ENCODE results near the gene LBX2.
A peak's percentile ranks its signal among the peaks of the same experiment; 100 is the strongest.

LBX2 gene

DNA sequence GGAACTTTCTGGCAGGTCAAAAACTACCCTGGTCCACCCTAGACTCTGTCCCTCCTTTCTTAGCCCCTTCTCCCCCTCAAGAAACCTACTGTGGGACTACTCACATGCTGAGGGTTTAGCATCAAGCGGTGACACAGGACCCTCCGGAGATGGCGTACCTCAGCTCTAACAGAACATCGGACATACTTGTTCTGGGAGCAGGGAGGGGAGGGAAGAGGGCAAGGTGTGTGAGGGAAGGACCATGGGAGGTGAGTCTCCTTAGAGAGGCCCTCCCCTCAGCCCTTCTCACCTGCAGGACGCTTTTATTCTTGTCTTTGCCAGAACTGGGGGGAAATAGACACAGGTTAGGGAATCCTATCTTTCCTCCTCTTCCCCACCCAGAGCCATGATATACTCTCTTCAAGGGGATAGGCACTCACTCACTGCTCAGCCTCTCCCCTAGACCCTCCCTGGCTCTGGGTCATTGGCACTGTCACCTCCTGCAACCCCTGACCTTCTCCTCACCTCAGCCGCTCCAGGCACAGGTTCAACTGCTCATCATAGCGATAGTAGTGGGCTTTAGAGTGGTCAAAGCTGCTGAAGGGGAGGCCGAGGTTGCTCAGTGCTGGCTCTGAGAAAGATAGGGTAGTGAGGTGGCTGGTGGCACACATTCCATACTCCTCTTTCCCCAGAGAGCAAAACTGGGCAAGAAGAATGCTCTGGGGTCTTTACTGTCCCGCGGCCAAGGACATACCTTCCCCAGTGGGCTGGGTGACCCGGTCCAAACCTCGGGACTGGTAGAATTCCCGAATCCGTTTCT lies 6.2 kb upstream of the LBX2 start:
- no peak for DNase-seq (ENCODE audit: low spot score)

DNA sequence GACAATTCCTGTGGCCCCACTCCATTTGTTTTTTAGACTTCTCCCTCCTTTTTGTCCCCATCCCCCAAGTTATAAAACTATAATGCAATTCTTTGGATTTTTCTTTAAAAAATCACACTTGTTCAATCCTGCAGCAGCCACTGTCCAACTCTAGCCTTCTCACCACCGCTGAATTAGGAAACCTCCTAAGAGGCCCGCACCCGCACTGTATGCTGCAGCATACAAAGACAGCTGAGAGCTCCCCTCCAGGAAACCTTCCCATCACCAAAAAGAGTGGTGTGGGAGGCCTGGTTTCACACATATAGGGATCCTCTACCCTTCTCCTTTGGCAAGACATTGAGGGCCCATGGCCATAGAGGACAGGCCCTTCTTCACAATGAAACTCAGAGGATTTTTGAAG lies 5.2 kb upstream of the LBX2 start:
- DNase-seq (ENCODE audit: low spot score), result no peak

DNA sequence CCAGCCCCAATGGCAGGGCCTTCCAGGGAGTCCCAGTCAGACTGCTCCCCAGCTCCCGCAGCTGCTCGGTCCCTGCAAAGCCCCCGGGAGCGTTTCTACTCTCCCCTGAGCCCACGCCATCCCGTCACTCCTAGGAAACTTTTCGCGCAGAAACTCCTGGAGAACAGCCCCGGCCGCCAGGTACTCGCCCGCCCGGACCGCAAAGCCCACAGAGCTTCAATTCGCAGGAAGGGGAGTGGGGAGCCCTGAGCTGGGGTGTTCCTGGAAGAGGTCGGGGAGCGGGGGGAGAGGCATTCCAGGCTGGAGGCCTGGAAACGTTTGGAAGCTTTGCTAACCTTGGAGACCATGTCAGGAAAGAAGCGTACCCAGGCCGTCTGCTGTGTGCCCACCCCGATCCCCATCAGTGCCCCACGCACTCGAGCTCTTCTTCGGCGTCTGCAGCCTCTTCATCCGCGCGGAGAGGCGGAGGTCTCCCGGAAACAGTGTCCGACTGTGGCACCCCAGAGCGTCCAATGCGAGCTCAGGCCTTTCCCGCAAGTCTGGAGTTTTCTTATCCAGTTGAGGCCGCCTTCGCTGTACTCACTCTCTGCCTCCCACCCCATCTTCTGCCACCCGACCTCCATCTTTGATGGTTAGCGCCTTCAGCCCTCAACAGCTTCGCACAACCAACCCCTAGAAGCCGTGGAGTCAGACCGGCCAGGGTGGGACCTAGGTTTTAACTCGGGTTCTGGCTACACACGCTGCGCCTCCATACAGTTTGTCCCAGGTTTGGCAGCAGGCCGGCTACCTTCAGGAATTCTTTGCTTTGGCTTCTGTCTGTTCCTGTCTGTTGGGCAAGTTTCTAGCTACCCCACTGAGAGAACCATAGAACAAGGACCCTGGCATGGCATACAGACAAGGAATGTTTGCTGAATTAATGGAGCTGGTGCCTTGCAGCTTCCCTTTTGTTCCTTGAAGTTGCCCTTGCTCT lies 4.4 kb upstream of the LBX2 start:
- no peak for DNase-seq (ENCODE audit: low spot score)

DNA sequence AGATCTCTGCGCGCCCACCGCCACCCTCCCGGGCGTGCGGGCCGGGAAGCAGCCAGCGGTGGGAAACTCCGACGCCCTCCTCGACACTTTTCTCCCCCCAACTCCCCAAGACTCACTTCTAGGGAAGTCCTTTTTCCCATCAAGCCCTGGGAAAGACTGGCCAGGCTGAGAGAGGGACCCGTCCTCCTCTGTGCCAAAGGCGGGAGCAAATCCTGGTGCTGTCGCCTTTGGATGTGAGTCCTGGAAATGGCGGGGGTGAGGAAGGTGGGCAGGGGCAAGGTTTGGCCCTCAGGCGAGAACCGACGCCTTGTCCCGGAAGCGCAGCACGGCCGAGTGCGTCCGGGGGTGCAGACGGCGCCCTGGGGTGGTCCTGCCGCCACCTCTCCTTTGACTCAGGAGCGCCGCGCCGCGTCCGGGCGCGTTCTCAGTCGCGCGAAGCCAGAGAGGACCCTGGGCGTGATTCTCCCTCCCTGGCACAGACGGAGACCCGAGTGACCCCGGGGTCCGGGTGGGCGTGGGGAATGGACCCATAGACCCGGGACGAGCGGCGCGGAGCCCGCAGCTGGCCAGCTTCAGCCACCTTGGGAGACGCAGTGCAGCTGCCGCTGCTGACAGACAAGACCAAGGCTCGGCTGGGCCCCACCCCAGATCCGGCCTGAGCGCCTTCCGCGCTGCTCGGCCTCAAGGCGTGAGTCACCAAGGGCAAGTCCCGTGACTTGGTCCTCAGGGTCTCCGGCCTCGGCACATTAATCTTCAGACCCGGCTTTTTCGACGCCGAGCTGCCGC lies 3.5 kb upstream of the LBX2 start:
- no peak for DNase-seq (ENCODE audit: low spot score)

DNA sequence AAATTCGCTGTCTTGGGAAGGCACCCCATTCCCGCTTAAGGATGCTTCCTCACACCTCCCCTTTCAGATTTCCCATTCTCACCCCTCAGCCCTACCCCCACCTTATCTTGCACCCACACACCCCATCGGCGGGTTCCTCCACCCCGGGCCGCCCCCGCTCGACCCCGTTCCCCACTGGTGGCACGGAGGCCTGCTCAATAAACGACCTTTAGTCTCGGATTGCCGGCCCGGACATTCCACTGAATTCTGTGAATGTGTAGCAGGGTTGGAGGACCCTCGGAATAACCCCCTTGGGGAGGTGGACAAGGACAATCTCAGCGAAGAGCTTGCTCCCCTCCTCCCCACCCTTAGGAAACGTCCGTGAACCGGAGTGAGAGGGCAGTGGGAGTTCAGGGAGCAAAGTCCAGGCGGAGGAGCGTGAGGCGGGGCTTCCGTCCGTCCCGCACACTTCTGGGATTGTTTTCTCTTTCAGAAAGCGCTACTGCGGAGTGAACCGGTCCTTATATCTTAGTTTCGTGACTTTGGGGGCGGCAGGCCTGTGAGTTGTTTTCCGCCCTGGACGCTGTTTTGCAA lies 2.8 kb upstream of the LBX2 start:
- no peak for DNase-seq (ENCODE audit: low spot score)

DNA sequence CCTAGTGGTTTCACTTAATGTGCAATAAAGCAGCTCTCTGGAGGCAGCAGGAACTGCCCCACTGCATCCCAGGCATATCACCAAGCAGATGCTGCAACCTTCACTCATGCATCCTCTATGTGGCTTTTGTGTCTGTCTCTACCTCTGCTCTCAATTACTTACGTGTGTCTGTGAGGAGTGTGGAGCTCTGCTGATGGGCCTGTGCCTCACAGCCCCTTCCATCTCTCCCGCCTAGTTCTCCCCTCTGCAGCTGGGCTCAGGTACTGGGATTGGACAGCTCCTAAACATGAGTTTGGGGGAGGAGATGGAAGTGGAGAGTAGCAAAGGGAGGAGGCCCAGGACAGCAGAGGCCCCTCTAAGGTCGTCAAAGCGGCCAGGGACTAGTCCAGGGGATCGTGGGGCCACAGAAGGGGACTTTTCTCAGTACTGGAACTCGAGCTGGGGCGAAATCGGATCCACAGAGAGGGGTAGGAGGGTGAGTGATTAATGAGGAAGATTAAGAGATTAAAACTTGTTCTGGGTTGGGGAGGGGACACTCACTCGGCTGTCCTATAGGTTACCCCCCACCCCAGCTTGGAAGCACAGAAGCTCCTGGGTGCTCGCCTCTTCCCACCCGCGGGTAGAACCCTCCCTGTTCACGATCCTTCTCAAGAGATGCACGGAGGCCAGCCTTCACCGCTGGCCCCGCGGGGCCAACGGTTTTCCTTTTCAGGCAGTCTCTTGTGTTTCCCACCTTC lies 2.1 kb upstream of the LBX2 start:
- DNase-seq (ENCODE audit: low spot score), result peak; percentile 82

DNA sequence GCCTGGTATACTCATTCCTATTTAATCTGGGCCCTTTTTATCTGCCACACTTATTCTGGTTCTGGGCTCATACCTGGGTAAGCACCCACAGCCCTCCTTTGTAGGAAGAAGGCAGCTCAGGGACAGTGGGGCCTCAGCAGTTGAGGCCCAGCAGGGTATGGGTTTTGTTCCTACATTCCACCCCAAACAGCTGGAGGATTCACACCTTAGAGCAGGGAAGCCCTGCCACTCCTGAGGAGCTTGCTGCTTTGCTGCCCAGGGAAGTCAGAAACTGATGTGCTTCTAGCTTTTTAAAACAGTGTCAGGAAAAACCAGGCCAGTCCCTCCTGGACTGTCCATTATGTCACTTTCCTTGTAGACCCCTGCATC lies 1.2 kb upstream of the LBX2 start:
- DNase-seq (ENCODE audit: low spot score), result no peak

DNA sequence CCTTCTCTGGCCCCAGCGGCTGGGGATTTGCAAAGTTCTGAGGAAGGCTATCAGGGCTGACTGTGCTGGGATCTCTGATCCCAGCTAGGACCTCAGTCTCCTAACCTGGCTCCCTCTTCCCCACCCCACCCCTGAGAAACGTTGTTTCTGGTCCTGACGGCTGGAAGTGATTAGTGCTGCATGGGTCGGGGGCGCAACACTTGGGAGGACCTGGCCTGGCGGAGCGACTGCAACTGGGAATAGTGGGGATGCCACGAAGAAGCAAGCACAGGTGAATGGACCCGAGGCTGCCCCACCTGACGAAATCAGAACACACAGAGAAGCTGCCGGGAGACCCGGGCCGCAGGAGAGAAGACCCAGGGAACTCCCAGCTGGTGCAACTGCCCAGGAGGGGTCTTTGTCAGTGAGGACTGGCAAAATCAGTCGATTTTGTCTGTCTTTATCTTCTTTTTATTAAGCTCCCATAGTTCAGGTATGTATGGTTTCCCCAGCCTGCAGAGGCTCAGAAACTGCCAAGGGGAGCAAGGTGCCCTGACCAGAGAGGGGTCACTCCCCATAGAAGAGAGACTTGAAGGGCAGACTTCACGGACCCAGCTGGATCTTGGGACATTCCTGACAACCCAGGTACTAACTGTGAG lies 656 bp upstream of the LBX2 start:
- no peak for DNase-seq (ENCODE audit: low spot score)

DNA sequence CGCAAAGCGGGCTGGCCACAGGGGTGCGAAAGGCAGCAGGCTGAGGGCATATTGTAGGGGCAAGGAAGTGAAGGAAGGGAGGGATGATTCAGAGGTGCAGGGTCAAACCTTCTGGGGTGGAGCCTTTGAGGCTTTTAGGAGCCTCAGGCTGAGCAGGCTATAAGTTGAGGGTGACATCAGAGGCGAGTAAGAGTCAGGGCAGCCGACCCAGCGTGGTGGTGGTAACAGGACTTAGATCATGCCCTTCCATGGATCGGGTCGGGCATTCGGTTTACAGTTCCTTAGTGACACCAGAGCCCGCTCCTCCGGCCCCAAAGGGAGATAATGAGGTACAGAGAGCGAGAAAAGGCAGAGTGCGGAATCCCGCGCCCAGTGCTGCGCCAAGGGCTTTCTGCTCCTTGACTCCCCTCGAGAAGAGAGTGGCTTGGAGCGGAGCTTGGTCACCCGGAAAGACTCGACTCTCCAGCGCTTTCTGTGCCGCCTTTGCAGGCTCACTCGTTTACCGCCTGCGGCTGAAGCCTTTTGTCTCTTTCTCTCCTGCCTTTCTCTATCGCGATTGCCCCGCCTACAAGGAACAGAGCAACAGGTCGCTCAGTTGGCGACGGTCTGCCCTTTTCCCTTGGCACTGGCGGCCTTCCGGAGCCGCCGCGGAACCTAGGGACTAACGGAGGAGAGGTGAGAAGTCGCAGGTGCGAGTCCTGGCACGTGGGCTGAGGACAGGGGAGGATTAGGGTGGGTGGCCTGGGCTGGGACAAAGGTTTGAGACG lies 720 bp downstream of the LBX2 start:
- DNase-seq (ENCODE audit: low spot score), result no peak

DNA sequence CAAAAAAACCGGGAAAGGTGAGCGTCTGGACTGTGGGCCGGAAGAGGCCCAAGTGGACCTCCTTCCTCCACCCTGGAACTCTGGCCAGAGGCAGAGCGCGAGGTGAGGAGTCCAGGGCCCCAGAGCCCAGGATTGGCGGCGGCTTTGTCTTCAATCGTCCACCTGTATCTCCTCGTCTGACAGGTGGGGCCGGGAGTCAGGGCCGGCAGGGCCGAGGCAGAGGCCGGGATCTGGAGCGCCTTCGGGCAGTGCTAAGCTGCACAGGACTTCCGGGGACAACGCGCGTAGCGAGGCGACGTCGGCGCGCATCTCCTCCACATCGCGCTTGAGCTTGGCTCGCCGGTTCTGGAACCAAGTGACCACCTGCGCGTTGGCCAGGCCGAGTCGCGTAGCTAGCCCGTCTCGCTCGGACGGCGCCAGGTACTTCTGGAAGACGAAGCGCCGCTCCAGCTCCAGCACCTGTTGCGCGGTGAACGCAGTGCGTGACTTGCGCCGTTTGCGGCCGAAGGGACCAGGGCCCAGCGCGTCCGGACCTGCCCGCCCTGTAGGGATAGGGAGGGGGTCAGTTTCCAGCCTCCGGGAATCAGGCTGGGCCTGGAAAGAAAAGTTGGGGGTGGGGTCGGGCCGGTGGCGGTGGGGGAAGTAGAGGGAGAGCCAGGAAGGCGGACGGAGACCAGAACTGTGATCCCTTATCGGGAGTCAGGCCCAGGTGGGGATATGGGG lies 1.5 kb downstream of the LBX2 start:
- no peak for DNase-seq (ENCODE audit: low spot score)

DNA sequence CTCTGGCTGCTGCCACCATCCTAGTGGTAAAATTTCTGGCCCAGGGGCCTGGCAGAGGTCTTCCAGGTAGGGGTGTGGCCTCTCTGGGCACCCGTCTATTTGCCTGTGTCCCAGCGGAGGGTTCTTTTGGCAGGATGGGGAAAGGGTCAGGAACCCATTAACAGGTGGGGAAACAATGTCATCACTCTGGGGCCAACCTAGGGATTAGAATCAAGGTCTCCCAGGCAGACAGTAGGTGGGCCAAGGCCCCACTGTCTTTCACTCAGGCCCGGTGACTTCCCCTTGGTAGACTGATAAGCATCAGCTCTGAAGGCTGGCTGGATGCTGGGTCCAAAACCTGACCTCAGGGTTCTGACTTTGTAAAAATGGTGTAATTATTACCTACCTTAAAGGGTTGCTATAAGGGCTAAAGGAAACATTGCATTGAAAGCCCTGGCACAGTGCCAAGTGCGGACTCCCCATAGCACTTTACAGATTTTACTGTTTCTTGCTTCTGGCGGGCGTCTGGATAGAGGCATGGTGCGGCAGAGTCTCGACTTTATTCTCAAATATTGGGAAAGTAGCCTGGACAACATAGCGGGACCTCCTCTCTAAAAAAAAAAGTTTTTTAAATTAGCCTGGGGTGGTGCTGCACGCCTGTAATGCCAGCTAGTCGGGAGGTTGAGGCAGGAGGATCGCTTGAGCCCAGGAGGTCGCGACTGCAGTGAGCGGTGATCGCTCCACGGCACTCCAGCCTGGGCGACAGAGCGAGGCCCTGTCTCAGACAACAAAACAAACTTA lies 2.2 kb downstream of the LBX2 start:
- no peak for DNase-seq (ENCODE audit: low spot score)

DNA sequence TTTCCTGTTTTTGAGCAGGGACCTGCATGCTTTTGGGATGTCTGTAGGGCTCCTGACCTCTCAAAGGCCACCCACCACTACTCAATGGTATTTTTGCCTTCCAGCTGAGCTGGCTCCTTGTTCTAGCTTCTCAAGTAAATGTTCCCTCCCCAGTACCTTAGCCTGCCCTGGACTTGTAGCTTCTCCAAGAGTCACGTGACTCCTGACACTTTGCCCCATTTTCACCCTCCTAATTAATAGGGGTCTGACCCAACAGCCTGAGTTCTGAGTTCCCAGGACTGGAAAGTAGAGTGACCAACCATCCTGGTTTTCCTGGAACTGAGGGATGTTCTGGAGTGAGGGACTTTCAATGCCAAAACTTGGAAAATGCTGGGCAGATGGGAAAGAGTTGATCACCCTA lies 4.0 kb downstream of the LBX2 start:
- no peak for DNase-seq (ENCODE audit: low spot score)

DNA sequence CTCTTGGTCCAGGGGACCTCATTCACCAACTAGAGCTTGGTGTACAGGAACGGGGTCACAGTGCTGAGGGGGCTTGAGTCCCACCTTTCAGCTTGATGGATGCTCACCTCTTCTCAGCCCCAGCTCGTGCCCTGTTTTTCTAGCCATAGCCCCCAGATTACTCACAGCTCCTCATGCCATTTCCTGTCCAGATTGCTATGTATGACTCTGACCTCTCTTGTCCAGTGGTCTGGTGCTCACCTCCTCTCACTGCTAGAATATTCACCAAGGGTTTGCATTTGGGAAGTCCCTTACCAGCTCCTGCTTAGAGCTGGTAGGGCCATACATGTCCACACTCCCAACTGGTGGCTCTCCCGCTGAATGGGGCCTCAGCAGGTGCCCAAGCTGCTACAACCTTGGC lies 5.9 kb downstream of the LBX2 start:
- DNase-seq (ENCODE audit: low spot score), result no peak

DNA sequence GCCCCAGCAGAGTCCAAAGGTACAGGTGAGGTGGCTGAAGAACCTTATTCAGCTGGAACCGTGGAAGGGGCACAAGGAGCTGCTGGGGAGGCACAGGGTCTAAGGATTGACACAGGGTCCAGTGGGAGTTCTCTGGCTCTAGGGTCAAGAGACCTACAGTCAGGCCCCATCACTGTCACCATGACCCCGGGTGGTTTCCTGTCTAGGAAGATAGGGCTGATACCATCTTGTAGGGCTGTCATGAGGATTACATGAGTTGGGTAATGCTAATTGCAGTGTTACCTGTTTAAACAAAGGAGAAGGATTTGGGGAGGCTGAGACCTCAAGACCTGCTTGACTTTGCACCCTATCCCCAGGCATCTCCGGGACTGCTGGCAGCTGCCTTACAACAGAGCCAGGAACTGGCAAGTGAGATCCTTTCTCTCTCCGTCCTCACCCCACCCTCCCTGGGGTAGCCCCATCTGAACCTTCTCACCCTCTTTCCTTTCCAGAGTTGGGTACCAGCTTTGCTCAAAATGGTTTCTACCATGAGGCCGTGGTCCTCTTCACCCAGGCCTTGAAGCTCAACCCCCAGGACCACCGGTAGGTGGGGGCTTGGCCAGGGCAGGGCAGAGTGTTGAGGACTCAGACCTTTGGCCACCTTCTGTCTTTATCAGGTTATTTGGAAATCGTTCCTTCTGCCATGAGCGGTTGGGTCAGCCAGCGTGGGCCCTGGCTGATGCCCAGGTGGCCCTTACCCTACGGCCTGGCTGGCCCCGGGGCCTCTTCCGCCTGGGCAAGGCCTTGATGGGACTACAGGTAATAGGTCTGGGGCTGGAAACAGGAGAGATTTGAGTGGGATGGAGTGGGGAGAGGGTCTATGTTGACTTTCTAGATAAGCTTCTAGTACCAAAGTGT lies 7.5 kb downstream of the LBX2 start:
- no peak for DNase-seq (ENCODE audit: low spot score)

DNA sequence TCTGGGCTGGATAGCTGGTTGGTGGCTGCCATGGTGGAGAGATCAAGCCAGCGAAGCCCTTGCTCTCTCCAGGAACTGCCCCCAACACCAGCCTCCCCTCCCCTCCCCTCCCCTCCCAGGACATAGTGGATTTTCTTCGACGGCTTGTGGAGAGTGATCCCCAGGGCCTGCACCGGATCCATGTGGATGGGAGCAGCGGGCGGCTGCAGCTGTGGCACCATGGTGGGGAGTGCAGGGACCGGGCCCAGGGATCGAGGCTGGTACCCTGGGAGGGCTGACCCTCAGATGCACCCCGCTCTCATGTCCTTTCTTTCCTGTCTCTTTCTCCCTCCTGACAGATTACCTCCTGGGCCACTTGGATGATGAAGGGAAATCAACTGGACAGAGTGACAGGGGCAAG lies 9.5 kb downstream of the LBX2 start:
- no peak for DNase-seq (ENCODE audit: low spot score)

DNA sequence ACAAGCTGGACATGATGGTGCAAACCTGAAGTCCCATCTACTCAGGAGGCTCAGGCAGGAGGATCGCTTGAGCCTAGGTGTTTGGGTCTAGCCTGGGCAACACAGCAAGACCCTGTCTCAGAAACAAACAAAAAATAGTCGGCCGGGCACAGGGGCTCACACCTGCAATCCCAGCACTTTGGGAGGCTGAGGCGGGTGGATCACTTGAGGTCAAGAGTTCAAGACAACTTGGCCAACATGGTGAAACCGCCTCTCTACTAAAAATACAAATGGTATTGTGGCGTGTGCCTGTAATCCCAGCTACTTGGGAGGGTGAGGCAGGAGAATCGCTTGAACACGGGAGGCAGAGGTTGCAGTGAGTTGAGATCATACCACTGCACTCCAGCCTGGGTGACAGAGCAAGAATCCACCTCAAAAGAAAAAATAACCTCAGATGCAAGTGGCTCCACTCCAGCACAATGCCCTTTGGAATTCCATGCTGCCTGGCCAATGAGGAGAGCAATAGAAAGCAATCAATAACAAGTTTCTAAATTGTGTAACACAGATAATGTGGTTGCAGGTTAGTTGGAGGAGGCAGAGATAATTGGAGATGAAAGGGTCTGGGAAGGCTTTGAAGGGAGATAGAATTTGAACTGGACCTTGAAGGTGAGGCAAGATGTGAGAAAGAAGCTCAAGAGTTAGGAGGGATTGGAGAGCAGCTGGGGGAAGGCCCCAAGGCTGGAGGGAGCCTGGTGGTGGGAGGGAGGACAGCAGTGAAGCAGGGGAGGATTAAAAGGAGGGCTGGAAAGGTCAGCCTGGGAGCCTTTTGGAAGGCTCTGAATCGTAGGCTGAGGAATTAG lies 10.5 kb downstream of the LBX2 start:
- DNase-seq (ENCODE audit: low spot score), result no peak
